Kidney epithelial cell (primary cell): ENCODE measurements around the gene DGCR2. TPM values are rescaled to one million over a fixed set of nuclear protein-coding genes. Genes with fewer than 3 reads are reported as not detected.

ENCODE experiments used
- DNase-seq: peaks from one replicate; pipeline ENCODE4 v3.0.0-alpha.2; 2010; ENCODE audit warnings: low read depth
- H3K27me3 ChIP-seq: 2 replicates; pipeline ENCODE4 v1.6.0; 2011; ENCODE audit warnings: low read length; ENCODE audit not compliant: control insufficient read depth, insufficient read depth
- H3K36me3 ChIP-seq: 2 replicates; pipeline ENCODE4 v1.5.1; 2011; ENCODE audit warnings: low read length; ENCODE audit not compliant: control insufficient read depth, insufficient read depth
- H3K4me3 ChIP-seq: 2 replicates; pipeline ENCODE4 v1.5.1; 2011; ENCODE audit warnings: low read depth, mild to moderate bottlenecking, control low read depth, low read length
- total RNA-seq: library from RNA; depleted of rRNA; stranded (reverse); fragments of >200 nt; gene quantifications from 2 replicates; pipeline ENCODE4 v1.2.3, GENCODE V29; 2015
- TF ChIP-seq, protein P1 (sequence below): IDR thresholded peaks from 2 replicates; pipeline ENCODE4 v1.5.1; 2011; ENCODE audit warnings: mild to moderate bottlenecking, moderate library complexity, low read length, control low read depth, inconsistent platforms; ENCODE audit not compliant: insufficient read depth, poor library complexity, severe bottlenecking

The DGCR2 gene
- total RNA-seq, 1 donor from 2014 or later, result 71.2 TPM

DNA sequence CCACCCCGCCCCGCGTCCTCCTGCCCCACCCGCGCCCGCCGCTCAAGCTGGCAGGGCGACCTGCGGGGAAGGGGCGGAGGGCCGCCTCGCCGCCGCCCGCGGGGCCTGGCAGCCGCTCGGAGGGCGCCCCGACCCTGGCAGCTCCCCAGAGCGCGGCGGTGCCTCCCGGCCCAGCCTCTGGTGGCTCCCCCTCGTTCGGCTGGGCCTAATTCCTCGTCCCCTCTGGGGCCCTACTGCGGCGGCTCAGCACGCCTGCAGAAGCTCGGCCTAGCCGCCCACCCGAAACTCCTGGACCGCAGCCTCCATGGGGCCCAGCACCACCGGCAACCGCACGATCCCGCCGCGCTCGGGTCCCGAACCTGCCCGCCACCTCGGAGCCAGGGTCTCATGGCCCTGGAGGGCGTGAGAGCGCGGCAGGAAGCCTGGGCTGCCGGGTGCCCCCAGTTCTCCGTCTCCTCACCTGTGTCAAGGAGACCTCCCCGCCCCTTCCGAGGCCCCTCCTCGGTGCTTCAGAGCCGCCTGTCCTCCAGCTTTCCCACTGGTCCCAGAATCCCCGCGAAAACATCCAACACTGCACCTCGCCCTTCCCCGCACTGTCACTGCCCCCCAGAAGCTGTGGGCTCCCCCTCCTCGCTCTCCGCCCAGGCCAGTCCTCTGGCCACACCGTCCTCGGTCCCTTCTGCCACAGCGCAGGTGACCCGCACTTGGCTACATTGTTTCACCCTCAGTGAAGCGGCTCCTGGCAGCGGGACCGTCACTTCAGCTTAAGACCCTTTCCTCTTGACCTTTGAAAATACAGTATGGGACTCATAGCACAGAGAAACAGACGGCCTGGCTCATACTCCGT, 28.5 kb upstream of the DGCR2 start:
- TF ChIP-seq, protein P1, sequence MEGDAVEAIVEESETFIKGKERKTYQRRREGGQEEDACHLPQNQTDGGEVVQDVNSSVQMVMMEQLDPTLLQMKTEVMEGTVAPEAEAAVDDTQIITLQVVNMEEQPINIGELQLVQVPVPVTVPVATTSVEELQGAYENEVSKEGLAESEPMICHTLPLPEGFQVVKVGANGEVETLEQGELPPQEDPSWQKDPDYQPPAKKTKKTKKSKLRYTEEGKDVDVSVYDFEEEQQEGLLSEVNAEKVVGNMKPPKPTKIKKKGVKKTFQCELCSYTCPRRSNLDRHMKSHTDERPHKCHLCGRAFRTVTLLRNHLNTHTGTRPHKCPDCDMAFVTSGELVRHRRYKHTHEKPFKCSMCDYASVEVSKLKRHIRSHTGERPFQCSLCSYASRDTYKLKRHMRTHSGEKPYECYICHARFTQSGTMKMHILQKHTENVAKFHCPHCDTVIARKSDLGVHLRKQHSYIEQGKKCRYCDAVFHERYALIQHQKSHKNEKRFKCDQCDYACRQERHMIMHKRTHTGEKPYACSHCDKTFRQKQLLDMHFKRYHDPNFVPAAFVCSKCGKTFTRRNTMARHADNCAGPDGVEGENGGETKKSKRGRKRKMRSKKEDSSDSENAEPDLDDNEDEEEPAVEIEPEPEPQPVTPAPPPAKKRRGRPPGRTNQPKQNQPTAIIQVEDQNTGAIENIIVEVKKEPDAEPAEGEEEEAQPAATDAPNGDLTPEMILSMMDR, result no peak
- Histone ChIP-seq H3K36me3 (no peaks in the 10 kb centered on the region), H3K27me3 (peaks cover 56% of the 10 kb centered on the region), H3K4me3 (no peak overlapping the region)
- DNase-seq, result no peak

DNA sequence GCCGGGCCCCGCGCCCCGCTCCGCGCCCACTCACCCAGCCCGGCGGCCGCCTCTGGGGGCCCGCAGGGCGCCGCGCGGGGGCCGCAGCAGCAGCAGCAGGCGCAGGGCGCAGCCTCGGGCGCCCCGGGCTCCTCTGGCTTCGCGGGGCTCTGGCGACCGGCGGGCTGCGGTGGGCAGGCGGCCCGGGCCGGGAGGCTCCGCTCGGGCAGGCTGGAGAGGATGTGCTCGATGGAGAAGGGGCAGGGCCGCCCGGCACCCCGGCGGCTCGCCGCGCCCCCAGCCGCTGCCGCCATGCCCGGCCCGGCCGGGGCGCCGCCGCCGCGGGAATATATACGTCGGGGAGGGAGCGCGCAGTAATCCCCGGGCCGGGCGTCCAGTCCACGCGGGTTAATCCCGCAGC, 27.8 kb upstream of the DGCR2 start, which contains the start of gene GSC2:
Gene GSC2, minus strand, starts transcription at position 302 of the 400 bp plus-strand sequence. Its CDS starts 9 bp downstream, at position 293.
- Histone ChIP-seq H3K4me3 (no peak within 1 kb of the TSS), H3K36me3 (no peaks in the 10 kb centered on the region), H3K27me3 (peaks cover 54% of the 10 kb centered on the region)
- DNase-seq, result no peak
- TF ChIP-seq, protein P1, result no peak

- Histone ChIP-seq H3K27me3 (peaks cover 53% of the 10 kb centered on the region), H3K36me3 (no peaks in the 10 kb centered on the region), H3K4me3 (no peak overlapping the region)
- DNase-seq, result no peak
- TF ChIP-seq, protein P1, result no peak
Measured at GRCh38 chr22:19149047-19149883, 27.1 kb upstream of the DGCR2 start.

GRCh38 chr22:19148417-19149046, 26.3 kb upstream of the DGCR2 start:
- no peak for DNase-seq
- H3K27me3 ChIP-seq, result peaks cover 53% of the 10 kb centered on the region
- TF ChIP-seq, protein P1, result no peak
- H3K4me3 ChIP-seq, result no peak overlapping the region
- no peaks in the 10 kb centered on the region for H3K36me3 ChIP-seq

GRCh38 chr22:19147195-19147780, 25.1 kb upstream of the DGCR2 start:
- H3K27me3 ChIP-seq, result peaks cover 47% of the 10 kb centered on the region

More at GRCh38 chr22:19147195-19147780, 25.1 kb upstream of the DGCR2 start:
- DNase-seq, result no peak
- Histone ChIP-seq H3K4me3 (no peak overlapping the region), H3K36me3 (peaks cover under 1% of the 10 kb centered on the region)
- TF ChIP-seq, protein P1, result no peak
